GM23248 (cell line): ENCODE data around the gene PEG3.

Experiments
- EZH2 ChIP-seq: fragments of 200-600 bp; sonication (generic); IDR thresholded peaks from 2 replicates; pipeline ENCODE4 v1.6.1; 2018; ENCODE audit warnings: antibody characterized with exemption, mild to moderate bottlenecking; ENCODE audit not compliant: insufficient read depth, poor library complexity, severe bottlenecking
- EZH2phosphoT487 ChIP-seq: fragments of 200-600 bp; sonication (generic); IDR thresholded peaks from 2 replicates; pipeline ENCODE4 v1.6.1; 2018; ENCODE audit warnings: antibody characterized with exemption, moderate library complexity, mild to moderate bottlenecking, low read depth; ENCODE audit not compliant: insufficient read depth

DNA sequence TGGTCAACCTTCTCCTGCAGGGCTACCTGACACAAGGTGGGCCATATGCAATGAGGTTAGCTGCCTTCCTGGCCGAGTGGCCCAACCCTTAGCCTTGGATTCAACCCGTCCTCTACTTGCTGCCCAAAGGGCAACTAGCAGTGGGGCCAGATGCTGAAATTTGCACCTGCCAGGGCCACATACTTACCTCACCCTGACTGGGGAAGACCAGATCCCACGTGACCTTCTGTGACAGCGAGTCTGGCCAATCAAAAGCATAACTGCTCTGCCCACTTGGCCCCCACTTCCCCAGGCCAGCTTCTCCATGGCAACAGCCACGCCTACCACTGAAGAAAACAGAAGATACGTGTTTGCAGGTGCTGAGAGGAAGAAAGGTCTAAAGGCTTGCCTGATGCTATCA, 10.9 kb downstream of the PEG3 start:
- TF ChIP-seq EZH2 (no peak), EZH2phosphoT487 (no peak)
